RKO (cell line): ENCODE results near the gene NCKAP5.
A peak's percentile ranks its signal among the peaks of the same experiment; 100 is the strongest.
"Not testable (repeated sequence)": the region's sequence is repeated elsewhere in the genome, so short reads cannot be mapped to it uniquely, and the experiment has no call there.

ENCODE experiments used
- DNase-seq: peaks from one replicate; pipeline ENCODE4 v3.0.0-alpha.2; 2016; ENCODE audit warnings: low spot score

Gene NCKAP5

GRCh38 chr2:133265432-133265949, 302.8 kb downstream of the NCKAP5 start:
- no peak for DNase-seq

GRCh38 chr2:133264989-133265401, 303.3 kb downstream of the NCKAP5 start:
- DNase-seq = no peak

- peak; percentile 7 for DNase-seq
These were observed 305.4 kb downstream of the NCKAP5 start for GRCh38 chr2:133262893-133263292.

- DNase-seq = no peak
These were observed 312.9 kb downstream of the NCKAP5 start for GRCh38 chr2:133255360-133255759.

GRCh38 chr2:133253793-133254192, 314.5 kb downstream of the NCKAP5 start:
- DNase-seq = no peak

- no peak for DNase-seq
These were observed 315.4 kb downstream of the NCKAP5 start for GRCh38 chr2:133252780-133253355.

- no peak for DNase-seq
These were observed 318.9 kb downstream of the NCKAP5 start for GRCh38 chr2:133249362-133249761.

- DNase-seq = no peak
These were observed 320.0 kb downstream of the NCKAP5 start for GRCh38 chr2:133248264-133248663.

- no peak for DNase-seq
These were observed 320.6 kb downstream of the NCKAP5 start for GRCh38 chr2:133247631-133248030.

- no peak for DNase-seq
These were observed 327.1 kb downstream of the NCKAP5 start for GRCh38 chr2:133241224-133241571.

GRCh38 chr2:133240491-133241223, 327.6 kb downstream of the NCKAP5 start:
- no peak for DNase-seq

GRCh38 chr2:133235968-133236367, 332.3 kb downstream of the NCKAP5 start:
- DNase-seq = peak; percentile 8

GRCh38 chr2:133232556-133232955, 335.7 kb downstream of the NCKAP5 start:
- no peak for DNase-seq

- DNase-seq = no peak
These were observed 337.0 kb downstream of the NCKAP5 start for GRCh38 chr2:133231264-133231663.

- no peak for DNase-seq
These were observed 338.3 kb downstream of the NCKAP5 start for GRCh38 chr2:133229974-133230373.

- DNase-seq = no peak
These were observed 345.0 kb downstream of the NCKAP5 start for GRCh38 chr2:133223226-133223625.

- DNase-seq = no peak
These were observed 346.9 kb downstream of the NCKAP5 start for GRCh38 chr2:133221398-133221797.

- no peak for DNase-seq
These were observed 350.1 kb downstream of the NCKAP5 start for GRCh38 chr2:133218204-133218603.

GRCh38 chr2:133215477-133215876, 352.8 kb downstream of the NCKAP5 start:
- DNase-seq = no peak

GRCh38 chr2:133213651-133214050, 354.6 kb downstream of the NCKAP5 start:
- DNase-seq = no peak

- no peak for DNase-seq
These were observed 358.9 kb downstream of the NCKAP5 start for GRCh38 chr2:133209325-133209724.

GRCh38 chr2:133206666-133207065, 361.6 kb downstream of the NCKAP5 start:
- not testable (repeated sequence) for DNase-seq

- DNase-seq = no peak
These were observed 363.8 kb downstream of the NCKAP5 start for GRCh38 chr2:133204421-133204820.
